Activated effector memory CD4-positive, alpha-beta T cell treated with anti-CD3 and anti-CD28 coated beads, Interleukin-2, amount 50 U/mL, for 16 hours (primary cell): Measurements from ENCODE around the gene RNF44.
A peak's percentile ranks its signal among the peaks of the same experiment; 100 is the strongest.
"Not testable (repeated sequence)": the region's sequence is repeated elsewhere in the genome, so short reads cannot be mapped to it uniquely, and the experiment has no call there.

Source experiments
- DNase-seq: peaks from one replicate; pipeline ENCODE4 v3.0.0-alpha.2; 2020

RNF44 gene

GRCh38 chr5:176515396-176515795, 21.8 kb downstream of the RNF44 start:
- no peak for DNase-seq

- no peak for DNase-seq
Observed at GRCh38 chr5:176514244-176514950, 22.8 kb downstream of the RNF44 start.

- DNase-seq: no peak
Observed at GRCh38 chr5:176513788-176514187, 23.4 kb downstream of the RNF44 start.

- peak; percentile 8 for DNase-seq
Observed at GRCh38 chr5:176508603-176509002, 28.6 kb downstream of the RNF44 start.

GRCh38 chr5:176507911-176508310, 29.3 kb downstream of the RNF44 start:
- peak; percentile 44 for DNase-seq

- no peak for DNase-seq
Observed at GRCh38 chr5:176503496-176503895, 33.7 kb downstream of the RNF44 start.

GRCh38 chr5:176501333-176501732, 35.9 kb downstream of the RNF44 start:
- DNase-seq: no peak

GRCh38 chr5:176500511-176500910, 36.7 kb downstream of the RNF44 start:
- no peak for DNase-seq

GRCh38 chr5:176499273-176499672, 37.9 kb downstream of the RNF44 start:
- no peak for DNase-seq

GRCh38 chr5:176497852-176498251, 39.4 kb downstream of the RNF44 start:
- DNase-seq: no peak

GRCh38 chr5:176492431-176492830, 44.8 kb downstream of the RNF44 start:
- DNase-seq: no peak

GRCh38 chr5:176491901-176492300, 45.3 kb downstream of the RNF44 start:
- DNase-seq: no peak

- no peak for DNase-seq
Observed at GRCh38 chr5:176491101-176491502, 46.1 kb downstream of the RNF44 start.

GRCh38 chr5:176490301-176490700, 46.9 kb downstream of the RNF44 start:
- DNase-seq: no peak

- no peak for DNase-seq
Observed at GRCh38 chr5:176489077-176489476, 48.1 kb downstream of the RNF44 start.

- not testable (repeated sequence) for DNase-seq
Observed at GRCh38 chr5:176487160-176487559, 50.0 kb downstream of the RNF44 start.

GRCh38 chr5:176486189-176486757, 50.9 kb downstream of the RNF44 start:
- DNase-seq: no peak

GRCh38 chr5:176485176-176485575, 52.0 kb downstream of the RNF44 start:
- DNase-seq: no peak

- no peak for DNase-seq
Observed at GRCh38 chr5:176481711-176482110, 55.5 kb downstream of the RNF44 start.
